HL-60/S4 treated with retinoic acid at 250 ng/mL for 4 days and 3 days (cell line): ENCODE data around the gene SYK.
"Not testable (repeated sequence)": the region's sequence is repeated elsewhere in the genome, so short reads cannot be mapped to it uniquely, and the experiment has no call there.

Source experiments
- in situ Hi-C: fragments of 300-500 bp; cut with MboI; formaldehyde crosslinking; loops from 2 replicates; pipeline ENCODE4 v1.7.0; 2022; ENCODE audit warnings: low sequenced_read_pairs

SYK gene

DNA sequence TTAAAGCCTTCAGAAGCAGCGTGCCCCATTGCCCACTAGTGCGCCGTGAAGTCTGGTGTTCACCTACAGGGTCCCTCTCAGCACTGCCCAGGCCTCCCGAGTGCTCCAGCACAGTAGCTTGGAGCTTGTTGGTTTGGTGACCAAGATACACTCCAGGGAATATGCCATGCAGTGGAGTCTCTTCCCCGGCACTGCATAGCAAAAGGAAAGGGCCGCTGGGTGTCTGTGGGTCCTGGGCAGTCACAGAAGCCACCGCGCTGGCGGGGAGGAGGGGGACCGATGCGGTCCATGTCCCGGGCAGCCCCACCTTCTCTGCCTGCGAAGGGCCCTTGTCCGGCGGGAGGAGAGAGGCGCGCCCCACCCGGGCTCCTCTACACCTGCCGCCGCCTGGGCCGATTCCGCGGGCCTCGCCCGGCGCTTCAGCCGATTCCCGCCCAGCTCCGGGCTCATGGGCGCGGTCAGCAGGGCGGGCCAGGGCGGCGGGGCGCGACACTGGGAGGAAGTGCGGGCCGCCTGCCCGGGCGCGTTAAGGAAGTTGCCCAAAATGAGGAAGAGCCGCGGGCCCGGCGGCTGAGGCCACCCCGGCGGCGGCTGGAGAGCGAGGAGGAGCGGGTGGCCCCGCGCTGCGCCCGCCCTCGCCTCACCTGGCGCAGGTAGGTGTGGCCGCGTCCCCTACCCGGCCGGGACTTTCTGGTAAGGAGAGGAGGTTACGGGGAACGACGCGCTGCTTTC, at the start of gene SYK:
SYK (plus strand) TSS at position 579 of the 732 bp plus-strand sequence. CDS start 42,080 bp downstream, outside the sequence.
- in situ Hi-C loops = no loop called here

DNA sequence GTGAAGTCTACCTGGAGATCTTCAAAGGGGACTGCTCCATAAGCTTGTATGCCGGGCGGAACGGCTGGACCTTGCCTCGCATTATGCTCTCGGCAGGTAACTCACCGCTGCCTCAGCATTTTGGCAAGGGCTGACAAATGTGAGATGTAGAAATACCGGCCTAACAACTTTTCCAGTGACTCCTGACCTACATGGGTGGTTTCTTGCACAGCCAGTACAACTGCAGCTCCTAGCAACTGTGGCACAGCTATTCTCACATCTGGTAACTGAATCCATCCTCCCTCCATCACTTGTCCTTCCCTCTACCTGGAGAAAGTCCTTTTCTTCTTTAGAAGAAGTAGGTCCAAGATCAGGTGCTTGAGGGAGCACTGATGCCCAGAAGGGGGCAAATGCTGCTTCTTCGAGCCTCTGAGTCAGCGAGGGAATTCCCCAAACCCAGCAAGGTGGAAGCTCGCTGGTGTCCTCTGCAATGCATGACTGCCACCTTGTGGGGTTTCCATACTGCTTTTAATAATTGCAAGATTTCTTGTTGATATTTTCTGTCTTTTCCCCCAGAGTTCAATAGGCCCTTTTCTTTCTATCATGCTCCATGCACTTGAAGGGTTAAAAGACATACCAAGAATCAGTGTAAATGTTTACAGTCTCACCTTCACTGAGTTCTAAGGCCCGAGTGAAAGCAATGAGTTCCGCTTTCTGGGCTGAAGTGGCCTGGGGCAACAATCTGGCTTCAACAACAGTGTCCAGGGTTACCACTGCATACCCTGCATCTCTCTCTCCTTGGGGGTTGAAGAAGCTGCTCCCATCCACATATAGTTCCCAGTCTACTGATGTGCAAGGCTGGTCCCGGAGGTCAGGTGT, 45.9 kb upstream of the SYK start:
- in situ Hi-C loops = loop anchor here (25.0 kb wide), 1 partner anchor 618 kb away; no protein-coding TSS in a partner anchor

DNA sequence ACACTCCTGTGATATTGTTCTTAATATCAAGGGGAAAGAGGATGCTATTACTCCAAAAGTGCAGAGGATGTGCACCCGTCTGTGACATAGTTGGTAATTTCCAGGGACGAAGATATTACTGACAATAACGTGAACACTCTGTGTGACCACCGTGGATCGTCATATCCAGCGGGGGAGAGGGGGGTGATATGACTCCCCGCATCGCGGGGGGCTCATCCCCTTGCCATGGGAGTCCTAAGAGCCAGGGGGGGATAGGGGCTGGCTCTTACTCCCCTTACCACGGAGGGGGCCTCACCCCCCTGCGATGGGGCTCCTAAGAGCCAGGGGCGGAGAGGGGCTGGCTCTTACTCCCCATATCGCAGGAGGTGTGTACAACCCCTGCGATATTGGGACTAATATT, 41.0 kb upstream of the SYK start:
- in situ Hi-C loops = loop anchor here (25.0 kb wide), 1 partner anchor 623 kb away; no protein-coding TSS in a partner anchor

DNA sequence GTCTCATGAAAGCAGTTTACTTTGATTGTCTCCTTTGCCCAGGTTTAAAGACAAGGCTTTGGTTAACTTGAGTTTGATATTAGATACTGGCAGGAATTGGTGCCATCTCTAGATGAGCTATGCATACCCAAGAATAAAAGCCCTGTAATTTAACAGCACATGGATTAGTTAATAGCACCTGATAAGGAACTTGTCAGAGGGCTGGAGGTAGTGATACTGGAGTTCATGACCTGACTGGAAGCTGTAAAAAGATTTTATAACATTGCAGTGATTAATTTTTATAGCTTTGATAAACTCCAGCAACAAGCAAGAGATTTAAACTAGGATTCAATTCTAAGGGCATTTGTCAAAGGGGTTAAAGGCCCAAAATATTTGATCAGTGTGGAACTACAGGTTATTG, 34.9 kb upstream of the SYK start:
- in situ Hi-C loops = loop anchor here (25.0 kb wide), 1 partner anchor 629 kb away; no protein-coding TSS in a partner anchor

DNA sequence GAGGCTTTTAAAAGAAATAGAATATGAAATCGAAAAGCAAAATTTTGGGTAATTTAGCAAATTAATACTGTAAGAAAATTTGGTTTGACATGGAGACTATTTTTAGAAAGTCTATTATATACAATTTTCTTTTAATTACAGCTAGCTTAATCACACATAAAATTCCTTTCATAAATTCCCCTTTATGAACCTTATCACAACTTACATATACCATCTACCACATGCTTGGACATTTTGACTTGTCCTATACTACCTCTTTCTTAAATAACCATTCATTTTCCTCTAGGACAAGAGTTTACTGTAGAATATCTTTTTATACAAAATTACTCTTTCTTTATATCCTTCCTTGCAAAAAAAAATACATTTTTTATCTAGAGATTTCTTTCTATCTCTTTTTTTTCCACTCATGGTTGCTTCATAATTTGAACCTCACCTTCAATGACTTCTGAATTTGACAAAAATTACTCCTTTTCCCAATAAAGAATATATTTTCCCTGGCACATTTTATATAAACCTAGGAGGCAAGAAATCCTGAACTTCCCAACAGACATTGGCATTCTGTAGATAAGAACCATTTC, 34.0 kb upstream of the SYK start:
- in situ Hi-C loops = loop anchor here (25.0 kb wide), 1 partner anchor 630 kb away; no protein-coding TSS in a partner anchor

DNA sequence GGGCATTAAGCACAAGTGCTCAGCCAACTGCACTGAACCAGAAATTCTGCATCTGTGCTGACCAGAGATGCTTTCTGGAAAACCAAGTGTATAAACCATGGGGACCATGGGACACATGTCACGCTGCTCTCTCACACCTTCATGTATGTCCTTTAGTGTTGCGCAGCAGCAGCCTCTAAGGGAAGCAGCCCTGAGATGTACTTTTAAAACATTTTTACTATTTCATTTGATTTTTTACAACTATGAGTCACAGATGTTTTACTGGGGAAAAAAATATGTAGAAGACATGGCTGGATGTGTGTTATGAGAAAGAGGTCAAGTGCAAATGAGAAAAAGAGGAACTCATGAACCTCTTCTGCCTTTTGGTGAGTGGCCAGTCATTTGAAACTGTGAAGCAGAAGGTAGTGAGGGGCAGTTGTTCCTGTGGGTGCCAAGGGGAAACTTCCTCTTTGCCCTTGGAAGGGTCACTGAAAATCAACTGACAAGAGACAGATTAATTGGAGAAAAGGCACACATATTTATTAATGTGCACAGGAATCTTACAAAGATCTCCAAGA, 31.4 kb upstream of the SYK start:
- in situ Hi-C loops = loop anchor here (25.0 kb wide), 1 partner anchor 633 kb away; no protein-coding TSS in a partner anchor

DNA sequence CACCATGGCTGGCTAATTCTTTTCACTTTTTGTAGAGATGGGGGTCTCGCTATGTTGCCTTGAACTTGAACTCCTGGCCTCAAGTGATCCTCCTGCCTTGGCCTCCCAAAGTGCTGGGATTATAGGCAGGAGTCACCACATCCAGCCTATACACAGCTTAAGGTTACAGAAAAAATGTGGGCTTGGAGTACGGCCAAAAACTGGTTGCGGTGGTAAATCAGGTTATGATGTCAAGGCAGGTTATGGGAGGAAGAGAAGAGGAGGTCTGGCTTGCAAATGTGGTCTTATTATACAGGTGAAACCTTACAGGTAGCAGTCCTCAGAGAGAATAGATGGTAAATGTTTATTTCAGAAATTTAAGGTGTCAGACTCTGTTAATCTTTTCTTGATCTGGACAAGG, 30.7 kb upstream of the SYK start:
- in situ Hi-C loops = loop anchor here (25.0 kb wide), 1 partner anchor 634 kb away; no protein-coding TSS in a partner anchor

DNA sequence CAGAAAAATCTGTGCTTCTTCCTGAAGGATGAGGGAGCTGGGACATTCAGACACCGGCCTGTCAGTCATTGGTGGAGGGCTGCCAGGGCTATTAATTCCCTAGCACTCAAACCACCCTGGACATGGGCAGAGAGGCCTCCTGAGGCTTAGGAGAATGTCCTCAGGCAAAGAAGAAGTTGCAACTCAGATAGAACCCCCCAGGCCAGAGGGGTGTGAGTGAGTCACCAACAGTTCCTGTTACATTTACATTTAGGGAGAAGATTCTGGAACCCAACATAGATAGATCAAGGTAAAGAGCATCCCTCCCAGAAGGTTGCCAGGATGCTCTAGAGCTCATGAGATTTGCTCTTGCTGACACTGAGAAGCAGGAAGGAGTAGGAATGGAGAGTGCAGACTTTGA, 29.2 kb upstream of the SYK start:
- in situ Hi-C loops = loop anchor here (25.0 kb wide), 1 partner anchor 635 kb away; no protein-coding TSS in a partner anchor

DNA sequence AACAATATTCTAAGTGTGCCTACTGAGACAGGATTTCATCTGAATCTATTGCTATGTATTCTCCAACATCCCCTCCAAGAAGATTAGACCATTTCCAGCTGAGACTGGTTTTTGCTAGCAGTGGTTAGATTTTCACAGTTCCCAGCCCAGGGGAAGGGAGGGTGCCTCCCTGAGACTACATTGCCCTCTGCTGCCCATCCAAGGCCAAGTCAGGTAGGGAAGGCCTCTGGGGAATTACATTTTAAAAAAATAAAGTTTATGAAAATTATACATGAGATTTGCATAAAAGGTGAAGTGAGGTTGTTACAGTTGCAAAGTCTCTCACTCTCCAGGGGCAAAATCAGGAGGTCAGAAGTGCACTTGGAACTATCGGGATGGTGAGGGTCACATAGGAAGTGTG, 28.0 kb upstream of the SYK start:
- in situ Hi-C loops = loop anchor here (25.0 kb wide), 1 partner anchor 636 kb away; no protein-coding TSS in a partner anchor

DNA sequence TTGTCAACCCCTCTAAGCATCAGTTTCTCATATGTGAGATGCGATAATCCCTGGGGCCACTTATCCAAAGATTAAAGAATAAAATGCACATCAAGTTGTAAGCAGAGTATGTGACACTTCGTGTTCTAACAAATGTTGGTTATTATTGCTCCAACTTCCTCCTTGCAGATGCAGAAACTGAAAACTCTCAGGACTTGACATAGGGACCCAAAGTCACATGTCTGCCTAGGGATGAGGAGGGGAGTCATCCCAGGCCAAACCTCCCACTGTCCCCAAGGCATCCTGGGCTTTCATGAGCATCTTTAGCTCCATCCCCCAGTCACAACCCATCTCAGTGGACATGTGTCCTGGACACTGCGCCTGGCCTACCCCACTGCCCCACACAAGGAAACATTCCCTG, 27.5 kb upstream of the SYK start:
- in situ Hi-C loops = loop anchor here (25.0 kb wide), 1 partner anchor 637 kb away; no protein-coding TSS in a partner anchor

DNA sequence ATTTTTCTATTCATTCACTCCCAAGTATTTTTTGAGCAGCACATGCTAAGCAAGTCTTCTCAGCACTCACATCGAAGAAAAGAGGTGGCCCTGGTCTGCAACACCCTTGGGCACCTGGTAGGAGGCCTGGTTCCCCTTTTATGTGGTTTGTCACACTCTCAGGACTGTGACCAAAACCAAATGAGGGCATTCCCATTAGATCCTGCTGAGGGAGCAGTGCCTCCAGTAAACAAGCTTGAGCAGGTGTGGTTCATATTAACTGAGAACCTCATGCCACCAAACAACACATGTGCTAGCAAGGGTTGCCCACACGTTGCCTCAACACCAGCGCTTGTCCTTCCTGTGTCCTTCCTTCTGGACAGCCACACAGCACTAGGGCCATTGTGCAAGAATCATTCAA, 26.9 kb upstream of the SYK start:
- in situ Hi-C loops = loop anchor here (25.0 kb wide), 1 partner anchor 637 kb away; no protein-coding TSS in a partner anchor

DNA sequence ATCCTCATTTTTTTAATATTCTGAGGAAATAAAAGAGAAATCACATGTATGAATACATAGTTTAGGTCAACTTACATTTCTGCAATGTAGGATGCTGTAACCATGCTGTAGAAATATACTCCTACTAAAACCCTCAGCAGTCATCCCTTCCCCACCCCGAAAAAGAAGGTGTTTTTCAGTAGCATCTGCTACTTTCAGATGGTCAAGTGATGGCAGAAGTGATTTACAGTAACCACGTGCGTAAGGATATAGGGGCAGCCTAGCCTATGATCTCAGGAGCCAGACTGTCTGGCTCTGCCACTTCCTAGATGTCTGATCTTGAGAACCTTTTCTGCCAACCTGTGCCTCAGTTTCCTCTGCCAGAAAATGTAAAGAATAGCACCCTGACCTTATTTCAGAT, 26.0 kb upstream of the SYK start:
- in situ Hi-C loops = no loop called here

DNA sequence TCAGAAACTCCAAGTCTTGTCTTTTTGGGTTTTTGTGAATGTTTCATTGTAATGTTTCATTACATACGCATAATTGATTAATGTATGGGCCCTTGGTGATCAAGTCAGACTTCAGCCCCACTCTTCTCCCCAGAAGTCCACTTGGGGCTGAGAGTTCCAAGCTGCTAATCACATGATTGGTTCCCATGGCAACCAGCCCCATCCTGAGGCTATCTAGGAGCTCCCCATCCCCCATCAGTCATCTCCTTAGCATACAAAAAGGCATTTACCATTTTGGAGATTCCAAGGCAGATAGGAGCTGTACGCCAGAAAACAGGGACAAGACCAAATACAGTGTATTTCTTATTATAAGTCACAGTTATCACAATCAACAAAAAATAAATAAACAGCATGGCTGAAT, 22.9 kb upstream of the SYK start:
- in situ Hi-C loops = no loop called here

DNA sequence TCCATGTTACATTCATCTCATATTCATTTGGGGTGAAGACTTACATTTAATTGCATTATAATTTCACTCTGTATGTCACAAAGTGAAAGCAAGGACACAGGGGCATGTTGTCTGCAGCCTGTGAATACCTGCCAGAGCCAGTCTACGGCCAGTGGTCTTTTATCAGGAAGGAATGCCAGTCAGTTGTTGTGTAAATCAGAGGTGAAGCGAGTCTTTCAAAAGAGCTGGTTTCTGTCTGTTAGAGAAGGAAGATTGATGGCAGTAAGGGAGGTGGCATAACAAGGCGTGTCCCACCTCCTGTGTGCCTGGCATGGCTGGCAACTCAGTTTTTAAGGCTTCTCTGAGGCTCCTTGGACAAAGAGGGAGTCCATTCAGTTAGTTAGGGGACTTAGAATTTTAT, 18.1 kb upstream of the SYK start:
- in situ Hi-C loops = no loop called here

DNA sequence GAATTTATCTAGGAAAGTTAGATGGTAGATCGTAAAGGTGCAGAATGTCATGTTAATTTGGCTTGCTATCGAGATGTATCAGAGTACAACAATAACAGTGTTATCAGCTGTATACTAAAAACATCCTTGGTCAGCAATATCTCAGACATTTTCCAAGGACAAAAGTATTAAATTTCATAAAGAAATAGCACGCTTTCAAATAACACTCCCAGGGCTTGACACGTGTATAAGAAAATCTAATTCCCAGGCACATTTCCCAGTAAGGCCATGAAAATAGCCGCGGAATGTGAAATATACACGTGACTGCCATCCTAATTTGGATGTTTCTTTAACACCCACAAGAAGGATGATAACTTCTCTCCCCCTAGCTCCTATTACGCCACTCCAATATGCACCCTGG, 17.7 kb upstream of the SYK start:
- in situ Hi-C loops = no loop called here

DNA sequence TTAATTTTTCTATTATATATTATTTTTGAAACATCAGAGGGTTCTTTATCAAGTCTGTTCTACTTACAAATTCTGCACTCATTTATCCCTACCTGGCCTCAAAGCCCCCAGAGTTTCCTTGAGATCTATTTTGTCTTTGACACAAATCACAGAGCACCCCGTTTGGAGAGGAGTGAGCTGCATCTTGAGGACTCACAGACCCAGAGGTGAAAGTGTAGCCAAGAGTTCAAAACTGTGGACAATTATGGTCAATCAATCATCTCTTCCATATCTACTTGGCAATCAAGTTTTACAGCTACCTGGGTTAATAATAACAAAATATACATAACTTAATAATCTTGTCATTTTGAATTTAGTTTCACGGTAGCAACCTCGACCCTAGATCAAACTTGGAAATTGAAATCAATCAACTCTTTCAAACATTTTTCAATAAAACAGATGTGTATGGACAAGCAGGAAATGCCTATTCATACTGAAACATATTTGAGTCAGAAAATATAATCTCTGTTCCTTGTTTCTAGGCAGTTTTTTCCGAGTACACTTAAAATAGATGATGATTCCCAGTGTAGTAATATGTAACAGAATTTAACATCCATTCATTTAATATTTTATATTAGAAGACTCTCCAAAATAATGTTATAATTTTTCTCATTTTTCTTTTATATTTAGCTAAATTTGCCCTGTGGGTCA, 13.7 kb upstream of the SYK start:
- in situ Hi-C loops = no loop called here

DNA sequence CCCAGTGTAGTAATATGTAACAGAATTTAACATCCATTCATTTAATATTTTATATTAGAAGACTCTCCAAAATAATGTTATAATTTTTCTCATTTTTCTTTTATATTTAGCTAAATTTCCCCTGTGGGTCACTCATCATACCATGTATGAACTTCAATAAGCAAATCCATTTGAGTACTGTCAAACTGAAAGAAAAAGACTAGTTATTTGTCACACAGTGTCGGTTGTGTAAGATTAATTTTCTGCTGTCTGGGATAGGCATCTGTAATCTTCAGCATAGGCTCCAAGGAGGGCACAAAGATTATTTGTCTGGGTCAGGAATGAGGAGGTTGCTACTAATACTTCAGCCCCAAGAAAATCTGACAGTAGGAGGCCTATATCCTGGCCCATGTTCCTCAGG, 13.1 kb upstream of the SYK start:
- in situ Hi-C loops = not testable (repeated sequence)

DNA sequence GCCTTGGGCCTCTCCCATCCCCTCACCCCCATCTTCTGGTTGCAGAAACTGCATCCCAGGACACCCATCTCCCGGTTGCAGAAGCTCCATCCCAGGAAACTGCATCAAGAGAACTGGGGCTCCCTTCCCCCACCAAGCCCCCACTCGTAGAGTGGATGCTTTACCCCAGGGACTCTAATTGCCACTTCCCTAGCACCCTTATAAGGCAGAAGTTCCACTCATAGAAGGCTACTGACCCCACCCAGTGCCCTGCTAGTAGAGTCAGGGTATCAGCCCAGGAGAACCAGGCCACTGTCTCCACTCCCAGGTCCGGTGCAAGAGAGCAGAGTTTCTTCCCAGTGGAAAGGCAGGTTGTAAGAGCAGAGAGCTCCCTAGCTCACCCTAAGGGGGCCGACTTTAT, 12.2 kb upstream of the SYK start:
- in situ Hi-C loops = no loop called here

DNA sequence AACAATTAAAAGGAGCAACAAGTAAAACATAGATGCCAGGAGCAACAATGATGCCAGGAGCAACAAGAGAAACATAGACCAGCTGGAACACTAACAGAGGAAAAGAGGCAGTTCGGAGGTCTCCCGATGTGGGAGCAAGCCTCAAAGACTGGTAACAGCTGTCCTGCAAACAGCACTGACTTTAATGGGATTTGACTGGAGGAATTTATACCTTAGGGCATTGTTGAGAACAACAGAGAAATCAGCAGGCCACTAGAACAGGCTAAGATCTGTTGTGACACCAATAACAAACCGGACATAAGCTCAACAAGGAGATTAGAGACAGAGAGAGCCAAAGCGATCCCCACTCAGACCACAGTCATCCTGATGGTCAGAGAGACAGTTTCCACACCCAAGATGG, 11.8 kb upstream of the SYK start:
- in situ Hi-C loops = no loop called here

DNA sequence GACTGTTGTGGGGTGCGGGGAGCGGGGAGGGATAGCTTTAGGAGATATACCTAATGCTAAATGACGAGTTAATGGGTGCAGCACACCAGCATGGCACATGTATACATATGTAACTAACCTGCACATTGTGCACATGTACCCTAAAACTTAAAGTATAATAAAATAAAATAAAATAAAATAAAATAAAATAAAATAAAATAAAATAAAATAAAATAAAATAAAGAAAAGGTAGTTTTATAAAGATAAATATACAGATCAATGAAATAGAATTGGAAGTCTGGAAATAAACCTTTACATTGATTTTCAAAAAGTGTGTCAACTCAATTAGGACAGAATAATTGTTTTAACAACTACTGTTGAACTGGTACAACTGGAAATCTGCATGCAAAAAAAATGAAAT, 8.6 kb upstream of the SYK start:
- in situ Hi-C loops = not testable (repeated sequence)
